Measurements from ENCODE around the gene COL5A2. TPM values are rescaled to one million over a fixed set of nuclear protein-coding genes. Genes with fewer than 3 reads are reported as not detected.

Gene COL5A2
- polyA plus RNA-seq, 1 donor from 2014 or later = 3.6 TPM

DNA sequence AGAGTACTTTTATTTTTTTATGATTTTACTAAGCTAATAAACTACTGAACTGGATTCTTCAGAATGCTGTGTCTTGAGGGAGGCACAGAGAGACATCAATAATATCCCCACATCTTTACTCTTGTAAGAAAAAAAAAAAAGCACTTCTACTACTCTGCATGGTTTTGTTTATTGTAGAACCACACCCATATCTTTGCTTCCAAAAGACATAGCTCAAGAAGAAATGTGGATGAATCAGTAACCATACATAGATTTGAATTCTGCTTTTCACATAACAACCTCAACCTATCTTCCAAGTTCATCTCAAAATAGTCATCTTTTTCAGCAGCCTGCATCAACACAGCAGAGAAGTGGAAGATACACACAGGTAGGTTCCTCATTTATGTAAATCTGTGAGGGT, 12.2 kb upstream of the COL5A2 start:
- Histone ChIP-seq H3F3A (ENCODE audit: insufficient read depth, low read length, poor library complexity, severe bottlenecking) (no peaks in the 10 kb centered on the region), H3K9ac (ENCODE audit: low read length) (no peak overlapping the region), H3K27ac (ENCODE audit: low read length) (no peak overlapping the region), H3K36me3 (ENCODE audit: insufficient read depth, low read length) (no peaks in the 10 kb centered on the region), H2AFZ (ENCODE audit: low read depth, low read length) (no peak overlapping the region), H4K20me1 (ENCODE audit: insufficient read depth) (no peaks in the 10 kb centered on the region), H3K4me2 (ENCODE audit: low read length) (no peak overlapping the region), H3K4me3 (ENCODE audit: low read length) (no peak overlapping the region), H3K79me2 (replicated peaks; ENCODE audit: insufficient read depth, low read length) (no peaks in the 10 kb centered on the region), H3K9me3 (ENCODE audit: low read length) (no peaks in the 10 kb centered on the region), H3K9me2 (ENCODE audit: insufficient read depth, low read length) (no peaks in the 10 kb centered on the region), H3K27me3 (ENCODE audit: insufficient read depth, low read depth, low read length) (no peaks in the 10 kb centered on the region)
- TF ChIP-seq SMC3 (conservative IDR thresholded peaks at IDR 0.05; ENCODE audit: poor library complexity) (no peak), RAD21 (conservative IDR thresholded peaks at IDR 0.05) (no peak), MXI1 (conservative IDR thresholded peaks at IDR 0.05; ENCODE audit: poor library complexity, severe bottlenecking) (no peak), TAF1 (IDR thresholded peaks at IDR 0.05; ENCODE audit: low read depth) (no peak), EZH2 (IDR thresholded peaks at IDR 0.05; ENCODE audit: borderline replicate concordance, insufficient read depth, low read length, poor library complexity, severe bottlenecking) (no peak), EP300 (conservative IDR thresholded peaks at IDR 0.05; ENCODE audit: poor library complexity, severe bottlenecking) (no peak), POLR2AphosphoS5 (IDR thresholded peaks at IDR 0.05) (no peak)
- TF ChIP-seq, protein P1, sequence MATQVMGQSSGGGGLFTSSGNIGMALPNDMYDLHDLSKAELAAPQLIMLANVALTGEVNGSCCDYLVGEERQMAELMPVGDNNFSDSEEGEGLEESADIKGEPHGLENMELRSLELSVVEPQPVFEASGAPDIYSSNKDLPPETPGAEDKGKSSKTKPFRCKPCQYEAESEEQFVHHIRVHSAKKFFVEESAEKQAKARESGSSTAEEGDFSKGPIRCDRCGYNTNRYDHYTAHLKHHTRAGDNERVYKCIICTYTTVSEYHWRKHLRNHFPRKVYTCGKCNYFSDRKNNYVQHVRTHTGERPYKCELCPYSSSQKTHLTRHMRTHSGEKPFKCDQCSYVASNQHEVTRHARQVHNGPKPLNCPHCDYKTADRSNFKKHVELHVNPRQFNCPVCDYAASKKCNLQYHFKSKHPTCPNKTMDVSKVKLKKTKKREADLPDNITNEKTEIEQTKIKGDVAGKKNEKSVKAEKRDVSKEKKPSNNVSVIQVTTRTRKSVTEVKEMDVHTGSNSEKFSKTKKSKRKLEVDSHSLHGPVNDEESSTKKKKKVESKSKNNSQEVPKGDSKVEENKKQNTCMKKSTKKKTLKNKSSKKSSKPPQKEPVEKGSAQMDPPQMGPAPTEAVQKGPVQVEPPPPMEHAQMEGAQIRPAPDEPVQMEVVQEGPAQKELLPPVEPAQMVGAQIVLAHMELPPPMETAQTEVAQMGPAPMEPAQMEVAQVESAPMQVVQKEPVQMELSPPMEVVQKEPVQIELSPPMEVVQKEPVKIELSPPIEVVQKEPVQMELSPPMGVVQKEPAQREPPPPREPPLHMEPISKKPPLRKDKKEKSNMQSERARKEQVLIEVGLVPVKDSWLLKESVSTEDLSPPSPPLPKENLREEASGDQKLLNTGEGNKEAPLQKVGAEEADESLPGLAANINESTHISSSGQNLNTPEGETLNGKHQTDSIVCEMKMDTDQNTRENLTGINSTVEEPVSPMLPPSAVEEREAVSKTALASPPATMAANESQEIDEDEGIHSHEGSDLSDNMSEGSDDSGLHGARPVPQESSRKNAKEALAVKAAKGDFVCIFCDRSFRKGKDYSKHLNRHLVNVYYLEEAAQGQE (IDR thresholded peaks at IDR 0.05; ENCODE audit: borderline replicate concordance) = no peak
- TF ChIP-seq, protein P2, sequence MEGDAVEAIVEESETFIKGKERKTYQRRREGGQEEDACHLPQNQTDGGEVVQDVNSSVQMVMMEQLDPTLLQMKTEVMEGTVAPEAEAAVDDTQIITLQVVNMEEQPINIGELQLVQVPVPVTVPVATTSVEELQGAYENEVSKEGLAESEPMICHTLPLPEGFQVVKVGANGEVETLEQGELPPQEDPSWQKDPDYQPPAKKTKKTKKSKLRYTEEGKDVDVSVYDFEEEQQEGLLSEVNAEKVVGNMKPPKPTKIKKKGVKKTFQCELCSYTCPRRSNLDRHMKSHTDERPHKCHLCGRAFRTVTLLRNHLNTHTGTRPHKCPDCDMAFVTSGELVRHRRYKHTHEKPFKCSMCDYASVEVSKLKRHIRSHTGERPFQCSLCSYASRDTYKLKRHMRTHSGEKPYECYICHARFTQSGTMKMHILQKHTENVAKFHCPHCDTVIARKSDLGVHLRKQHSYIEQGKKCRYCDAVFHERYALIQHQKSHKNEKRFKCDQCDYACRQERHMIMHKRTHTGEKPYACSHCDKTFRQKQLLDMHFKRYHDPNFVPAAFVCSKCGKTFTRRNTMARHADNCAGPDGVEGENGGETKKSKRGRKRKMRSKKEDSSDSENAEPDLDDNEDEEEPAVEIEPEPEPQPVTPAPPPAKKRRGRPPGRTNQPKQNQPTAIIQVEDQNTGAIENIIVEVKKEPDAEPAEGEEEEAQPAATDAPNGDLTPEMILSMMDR (IDR thresholded peaks at IDR 0.05; ENCODE audit: poor library complexity, severe bottlenecking) = no peak

DNA sequence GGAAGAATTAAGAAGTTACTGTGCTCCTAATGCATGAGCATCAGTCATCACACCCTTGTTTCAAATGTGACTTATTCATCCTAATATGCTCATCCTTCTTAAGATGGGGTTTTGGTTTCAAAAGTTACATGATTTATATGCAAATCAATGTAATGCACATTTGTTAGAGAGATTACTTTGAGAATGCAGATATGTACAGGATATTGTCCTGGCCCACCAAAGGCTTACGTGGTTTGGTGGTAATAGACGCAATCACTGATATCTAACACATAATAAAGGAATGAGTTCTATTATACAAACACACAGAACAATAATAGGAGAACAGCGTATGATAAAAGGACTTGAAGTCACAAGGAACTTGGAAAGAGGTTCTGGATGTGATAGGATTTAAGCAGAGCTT, 11.1 kb upstream of the COL5A2 start:
- H3F3A ChIP-seq (ENCODE audit: insufficient read depth, low read length, poor library complexity, severe bottlenecking) = no peaks in the 10 kb centered on the region
- no peak overlapping the region for H3K9ac ChIP-seq (ENCODE audit: low read length)
- H3K36me3 ChIP-seq (ENCODE audit: insufficient read depth, low read length) = no peaks in the 10 kb centered on the region
- no peak overlapping the region for H3K4me3 ChIP-seq (ENCODE audit: low read length)
- TF ChIP-seq POLR2AphosphoS5 (IDR thresholded peaks at IDR 0.05) (no peak), SMC3 (conservative IDR thresholded peaks at IDR 0.05; ENCODE audit: poor library complexity) (no peak)
- H3K9me2 ChIP-seq (ENCODE audit: insufficient read depth, low read length) = no peaks in the 10 kb centered on the region
- H3K9me3 ChIP-seq (ENCODE audit: low read length) = no peaks in the 10 kb centered on the region
- H3K27ac ChIP-seq (ENCODE audit: low read length) = no peak overlapping the region
- no peak overlapping the region for H3K4me2 ChIP-seq (ENCODE audit: low read length)
- no peak overlapping the region for H2AFZ ChIP-seq (ENCODE audit: low read depth, low read length)
- no peaks in the 10 kb centered on the region for H3K27me3 ChIP-seq (ENCODE audit: insufficient read depth, low read depth, low read length)
- H4K20me1 ChIP-seq (ENCODE audit: insufficient read depth) = no peaks in the 10 kb centered on the region
- H3K79me2 ChIP-seq (replicated peaks; ENCODE audit: insufficient read depth, low read length) = no peaks in the 10 kb centered on the region
